Adrenal gland (tissue), 12 donors: ENCODE measurements around the gene GTF2A1. TPM values are rescaled to one million over a fixed set of nuclear protein-coding genes. Genes with fewer than 3 reads are reported as not detected.

ENCODE experiments used
- DNase-seq, 7 donors: peaks; one replicate each; pipeline ENCODE4 v3.0.0-alpha.2; 2019 to 2020
- H3K27ac ChIP-seq, 5 donors: fragments of 200-600 bp; sonication (generic) in 4 of 5; 1 replicate in 3 of 5; 2 replicates in 2 of 5; pipeline versions ENCODE4 v1.5.1 to v1.8.0; 2016 to 2020; ENCODE audit warnings: mild to moderate bottlenecking in 1 of 5
- H3K27me3 ChIP-seq: fragments of 200-600 bp; 2 replicates; pipeline ENCODE4 v1.8.0; 2021
- H3K36me3 ChIP-seq, 2 donors: fragments of 200-600 bp; replicated peaks in 1 of 2; 1 replicate in 1 of 2; 2 replicates in 1 of 2; pipeline versions ENCODE4 v1.5.1 to v1.8.0; 2018 to 2022
- H3K4me1 ChIP-seq, 2 donors: fragments of 200-600 bp; replicated peaks in 1 of 2; 1 replicate in 1 of 2; 2 replicates in 1 of 2; pipeline versions ENCODE4 v1.5.1 to v1.8.0; 2018 to 2021
- H3K4me3 ChIP-seq, 4 donors: fragments of 200-600 bp; sonication (generic) in 3 of 4; one replicate each; pipeline ENCODE4 v1.5.1; 2016 to 2018
- H3K9me3 ChIP-seq, 3 donors: fragments of 200-600 bp; sonication (generic) in 1 of 3; replicated peaks in 1 of 3; 1 replicate in 2 of 3; 2 replicates in 1 of 3; pipeline versions ENCODE4 v1.5.1 to v1.8.0; 2016 to 2021
- CTCF ChIP-seq, 6 experiments: fragments of 450-650 bp in 4 of 6; fragments of 200-600 bp in 2 of 6; sonication (generic) in 1 of 6; IDR thresholded peaks; 1 replicate in 5 of 6; 2 replicates in 1 of 6; pipeline versions ENCODE4 v1.5.1 to v1.8.0; 2016 to 2021; ENCODE audit warnings: antibody characterized with exemption in 6 of 6, mild to moderate bottlenecking in 2 of 6, moderate library complexity in 1 of 6
- POLR2A ChIP-seq, 2 donors: fragments of 450-650 bp; IDR thresholded peaks; one replicate each; pipeline ENCODE4 v1.6.1; 2017; ENCODE audit warnings: antibody characterized with exemption in 2 of 2, mild to moderate bottlenecking in 2 of 2, moderate library complexity in 1 of 2
- WGBS, 4 donors: extraction: QIAGEN DNeasy Blood & Tissue Kit in 2 of 4; methylation state at CpG; one replicate each; pipeline versions ENCODE4 v1.1.5 to v1.1.7; 2013 to 2017; 5-methylcytosine and 5-hydroxymethylcytosine counted together
- intact Hi-C, 2 donors: fragments of 100-400 bp; cut with DNase I; formaldehyde crosslinking; loops; one replicate each; pipeline versions ENCODE4 v1.14.1 to v1.15.0; 2022 to 2023
- polyA plus RNA-seq, 3 donors: library from polyadenylated mRNA; stranded (reverse); fragments of 200-250 nt in 2 of 3; fragments of 350-450 nt in 1 of 3; fragmentation: Illumina TruSeq in 1 of 3; extraction: RNeasy Lipid Tissue Mini Kit (QIAGEN cat#74804) in 1 of 3; gene quantifications; one replicate each; pipeline ENCODE4 v1.2.3, GENCODE V29; 2013 to 2014
- total RNA-seq, 9 donors: library from RNA; depleted of rRNA in 4 of 9; stranded (reverse); fragments of >200 nt in 4 of 9; fragments of 120-200 nt in 1 of 9; fragmentation: NEBNext Ultra II Directional in 1 of 9; extraction: Animal tissue kit (Norgen Biotek cat#: 25700) in 1 of 9; gene quantifications; one replicate each; pipeline versions ENCODE4 v1.1.0 to v1.2.4, GENCODE V29; 2013 to 2023
- donor health status: healthy with polysubstance abuse.
- donor health status: Bipolar disorder and iron deficiency.
- donor health status: DM: yes; HTN: yes; CAD: no.
- donor health status: DM: no; HTN: no; CAD: no.
- donor health status: DM: no; HTN: no; CAD: no.
- donor health status: DM: yes; HTN: yes; CAD: no.

The GTF2A1 gene
- total and polyA plus RNA-seq, 12 donors = 4.3 to 51.4 (median 29.4) TPM

- H3K4me3 ChIP-seq = no peak overlapping the region
- intact Hi-C loops = no loop called here
- no peaks in the 10 kb centered on the region for H3K9me3 ChIP-seq
- 84 to 94% (median 88%) methylated on average over 3 of the region's 3 CpGs for WGBS, 4 donors
- H3K27me3 ChIP-seq = no peaks in the 10 kb centered on the region
- H3K27ac ChIP-seq = no peak overlapping the region
- H3K36me3 ChIP-seq = peaks cover 0 to 50% of the 10 kb centered on the region in 2 donors
- DNase-seq = no peak
- H3K4me1 ChIP-seq = peaks cover 0 to 9% of the 10 kb centered on the region in 2 donors
- TF ChIP-seq CTCF (IDR thresholded peaks at IDR 0.05) (no peak), POLR2A (IDR thresholded peaks at IDR 0.05) (no peak)
These were observed 26.7 kb downstream of the GTF2A1 start for GRCh38 chr14:81193924-81194633.

GRCh38 chr14:81192594-81192993, 28.2 kb downstream of the GTF2A1 start:
- intact Hi-C loops = no loop called here
- H3K9me3 ChIP-seq = no peaks in the 10 kb centered on the region
- no peak for DNase-seq
- H3K4me3 ChIP-seq = no peak overlapping the region
- H3K36me3 ChIP-seq = peaks cover 0 to 46% of the 10 kb centered on the region in 2 donors
- TF ChIP-seq CTCF (IDR thresholded peaks at IDR 0.05) = no peak
- no peak for TF ChIP-seq POLR2A (IDR thresholded peaks at IDR 0.05)
- 83 to 100% (median 91%) methylated on average over 2 of the region's 2 CpGs for WGBS, 4 donors
- H3K27me3 ChIP-seq = no peaks in the 10 kb centered on the region
- H3K4me1 ChIP-seq = peaks cover 0 to 9% of the 10 kb centered on the region in 2 donors
- H3K27ac ChIP-seq = no peak overlapping the region

- Histone ChIP-seq H3K4me3 (no peak overlapping the region), H3K27ac (no peak overlapping the region), H3K27me3 (no peaks in the 10 kb centered on the region), H3K9me3 (no peaks in the 10 kb centered on the region), H3K4me1 (peaks cover 0 to 20% of the 10 kb centered on the region in 2 donors), H3K36me3 (peaks cover 0 to 9% of the 10 kb centered on the region in 2 donors)
- WGBS, 4 donors = 89 to 97% (median 93%) methylated on average over 5 of the region's 5 CpGs
- TF ChIP-seq CTCF (IDR thresholded peaks at IDR 0.05) (no peak), POLR2A (IDR thresholded peaks at IDR 0.05) (no peak)
- intact Hi-C loops = no loop called here
- DNase-seq = no peak
These were observed 32.8 kb downstream of the GTF2A1 start for GRCh38 chr14:81187832-81188522.

GRCh38 chr14:81179631-81180030, 41.1 kb downstream of the GTF2A1 start:
- peak overlapping the region in 1 of 5 donors; percentile 6 for H3K27ac ChIP-seq
- H3K4me3 ChIP-seq = no peak overlapping the region
- intact Hi-C loops = no loop called here
- DNase-seq = no peak
- WGBS, 4 donors = 80 to 83% (median 82%) methylated on average over 2 of the region's 2 CpGs
- no peaks in the 10 kb centered on the region for H3K9me3 ChIP-seq
- H3K4me1 ChIP-seq = peaks cover 12 to 37% of the 10 kb centered on the region in 2 donors
- no peaks in the 10 kb centered on the region for H3K36me3 ChIP-seq
- TF ChIP-seq POLR2A (IDR thresholded peaks at IDR 0.05) (no peak), CTCF (IDR thresholded peaks at IDR 0.05) (no peak)
- no peaks in the 10 kb centered on the region for H3K27me3 ChIP-seq
